Tibial nerve (tissue), 4 donors: ENCODE results near the gene KRTAP5-4. TPM values are rescaled to one million over a fixed set of nuclear protein-coding genes. Genes with fewer than 3 reads are reported as not detected.
"Not testable (repeated sequence)": the region's sequence is repeated elsewhere in the genome, so short reads cannot be mapped to it uniquely, and the experiment has no call there.

Experiments used
- DNase-seq, 2 donors: peaks; one replicate each; pipeline ENCODE4 v3.0.0-alpha.2; 2019; ENCODE audit warnings: low spot score in 2 of 2
- H3K27ac ChIP-seq, 4 donors: fragments of 200-600 bp; sonication (generic) in 3 of 4; one replicate each; pipeline ENCODE4 v1.5.1; 2017 to 2019; ENCODE audit warnings: mild to moderate bottlenecking in 1 of 4
- H3K27me3 ChIP-seq, 2 donors: fragments of 200-600 bp; sonication (generic) in 1 of 2; one replicate each; pipeline versions ENCODE4 v1.5.1 to v1.6.0; 2017 to 2019
- H3K36me3 ChIP-seq, 3 donors: fragments of 200-600 bp; sonication (generic); one replicate each; pipeline ENCODE4 v1.5.1; 2018 to 2019
- H3K4me1 ChIP-seq, 4 donors: fragments of 200-600 bp; sonication (generic) in 3 of 4; one replicate each; pipeline ENCODE4 v1.5.1; 2017 to 2019
- H3K4me3 ChIP-seq, 4 donors: fragments of 200-600 bp; sonication (generic) in 3 of 4; one replicate each; pipeline ENCODE4 v1.5.1; 2017 to 2019; ENCODE audit warnings: mild to moderate bottlenecking in 1 of 4, moderate library complexity in 1 of 4
- H3K9me3 ChIP-seq, 4 donors: fragments of 200-600 bp; sonication (generic) in 3 of 4; one replicate each; pipeline ENCODE4 v1.5.1; 2017 to 2019
- EP300 ChIP-seq, 2 donors: sonication (generic); formaldehyde crosslinking; IDR thresholded peaks; one replicate each; pipeline ENCODE4 v1.6.1; 2017; ENCODE audit warnings: antibody characterized with exemption in 2 of 2, mild to moderate bottlenecking in 1 of 2
- POLR2A ChIP-seq, 2 donors: fragments of 450-650 bp; IDR thresholded peaks; one replicate each; pipeline ENCODE4 v1.6.1; 2017; ENCODE audit warnings: antibody characterized with exemption in 2 of 2, mild to moderate bottlenecking in 2 of 2, moderate library complexity in 2 of 2
- WGBS, 2 donors: methylation state at CpG; one replicate each; pipeline ENCODE4 v1.1.5; 2018; 5-methylcytosine and 5-hydroxymethylcytosine counted together
- total RNA-seq, 4 donors: library from RNA; depleted of rRNA; stranded (reverse); fragments of >200 nt; gene quantifications; one replicate each; pipeline ENCODE4 v1.1.0, GENCODE V29; 2016
- TF ChIP-seq, protein P1 (sequence below), 5 experiments: fragments of 200-600 bp in 3 of 5; fragments of 450-650 bp in 2 of 5; sonication (generic) in 3 of 5; IDR thresholded peaks; one replicate each; pipeline ENCODE4 v1.5.1; 2016 to 2019; ENCODE audit warnings: antibody characterized with exemption in 5 of 5, mild to moderate bottlenecking in 3 of 5, moderate library complexity in 2 of 5

The KRTAP5-4 gene
- total RNA-seq, 4 donors from 2014 or later = not detected

DNA sequence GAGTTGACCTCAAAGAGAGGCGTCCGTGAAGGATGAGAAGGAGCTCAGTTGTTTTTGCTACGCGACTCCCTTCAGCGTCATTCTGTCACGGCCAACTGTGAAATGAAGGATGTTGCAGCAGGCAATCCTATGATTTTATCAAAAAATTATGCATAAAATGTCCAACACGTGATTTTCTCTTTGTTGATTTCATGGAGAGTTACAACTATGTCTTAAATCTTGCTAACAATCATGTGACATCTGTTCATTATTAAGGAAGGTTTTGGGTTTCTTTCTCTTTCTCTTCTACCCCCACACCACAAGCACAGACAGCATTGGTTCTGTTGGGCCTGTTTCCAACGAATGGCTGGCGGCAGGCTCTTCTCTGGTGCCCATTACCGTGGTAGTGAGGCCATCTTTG lies 3.7 kb downstream of the KRTAP5-4 start:
- H3K36me3 ChIP-seq = no peaks in the 10 kb centered on the region
- H3K4me1 ChIP-seq = no peaks in the 10 kb centered on the region
- no peak for DNase-seq
- 67 to 74% methylated on average over 10 of the region's 10 CpGs for WGBS, 2 donors
- H3K27ac ChIP-seq = no peak overlapping the region
- no peak overlapping the region for H3K4me3 ChIP-seq
- no peak for TF ChIP-seq EP300 (IDR thresholded peaks at IDR 0.05)
- H3K9me3 ChIP-seq = peaks cover 0 to 4% (median 0%) of the 10 kb centered on the region in 4 donors
- H3K27me3 ChIP-seq = peaks cover 0 to 5% of the 10 kb centered on the region in 2 donors

DNA sequence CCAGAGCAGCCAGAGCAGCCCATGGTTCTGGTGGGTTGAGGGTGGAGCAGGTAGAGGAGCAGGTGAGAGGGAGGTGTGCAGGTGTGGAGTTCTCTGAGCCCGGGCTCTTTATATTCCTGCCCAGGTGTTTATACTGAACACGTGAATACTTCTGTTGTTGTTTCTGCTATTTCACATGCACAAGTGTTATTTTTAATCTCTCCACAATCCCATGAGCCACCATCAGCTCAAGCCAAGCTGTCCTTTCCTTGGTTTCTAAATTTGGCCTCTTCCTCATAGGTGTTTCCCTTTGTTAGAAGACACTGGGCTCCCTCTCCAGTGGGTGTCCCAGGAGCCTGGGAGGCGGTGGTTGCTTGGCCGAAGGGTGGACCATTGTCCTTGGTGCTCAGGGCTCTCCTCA lies 13.6 kb downstream of the KRTAP5-4 start, which contains the start of gene KRTAP5-3:
Gene KRTAP5-3 (minus strand): TSS at position 101 of the 400 bp plus-strand sequence. CDS start 78 bp downstream, at position 23.
- Histone ChIP-seq H3K36me3 (no peaks in the 10 kb centered on the region), H3K27ac (no peak within 1 kb of the TSS), H3K4me1 (no peaks in the 10 kb centered on the region), H3K27me3 (peaks cover 0 to 10% of the 10 kb centered on the region in 2 donors), H3K9me3 (no peaks in the 10 kb centered on the region), H3K4me3 (no peak within 1 kb of the TSS)
- no peak for TF ChIP-seq POLR2A (IDR thresholded peaks at IDR 0.05)
- 60 to 63% methylated on average over 4 of the region's 4 CpGs for WGBS, 2 donors
- DNase-seq = no peak

DNA sequence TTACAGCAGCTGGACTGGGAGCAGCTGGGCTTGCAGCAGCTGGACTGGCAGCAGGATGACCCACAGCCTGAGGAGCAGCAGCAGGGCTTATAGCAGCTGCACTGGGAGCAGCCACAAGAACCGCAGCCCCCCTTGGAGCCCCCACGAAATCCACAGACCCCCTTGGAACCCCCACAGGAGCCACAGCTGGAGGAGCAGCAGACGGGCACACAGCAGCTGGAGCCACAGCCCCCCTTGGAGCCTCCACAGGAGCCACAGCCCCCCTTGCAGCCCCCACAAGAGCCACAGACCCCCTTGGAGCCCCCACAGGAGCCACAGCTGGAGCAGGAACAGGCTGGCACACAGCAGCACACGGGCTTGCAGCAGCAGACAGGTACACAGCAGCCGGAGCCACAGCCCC lies 14.0 kb downstream of the KRTAP5-4 start:
- H3K9me3 ChIP-seq, H3K4me1 ChIP-seq, H3K27ac ChIP-seq, H3K4me3 ChIP-seq, H3K36me3 ChIP-seq, DNase-seq, H3K27me3 ChIP-seq: not testable (repeated sequence)
- WGBS, 2 donors = 52 to 80% methylated on average over 1 to 5 of the region's 5 CpGs

DNA sequence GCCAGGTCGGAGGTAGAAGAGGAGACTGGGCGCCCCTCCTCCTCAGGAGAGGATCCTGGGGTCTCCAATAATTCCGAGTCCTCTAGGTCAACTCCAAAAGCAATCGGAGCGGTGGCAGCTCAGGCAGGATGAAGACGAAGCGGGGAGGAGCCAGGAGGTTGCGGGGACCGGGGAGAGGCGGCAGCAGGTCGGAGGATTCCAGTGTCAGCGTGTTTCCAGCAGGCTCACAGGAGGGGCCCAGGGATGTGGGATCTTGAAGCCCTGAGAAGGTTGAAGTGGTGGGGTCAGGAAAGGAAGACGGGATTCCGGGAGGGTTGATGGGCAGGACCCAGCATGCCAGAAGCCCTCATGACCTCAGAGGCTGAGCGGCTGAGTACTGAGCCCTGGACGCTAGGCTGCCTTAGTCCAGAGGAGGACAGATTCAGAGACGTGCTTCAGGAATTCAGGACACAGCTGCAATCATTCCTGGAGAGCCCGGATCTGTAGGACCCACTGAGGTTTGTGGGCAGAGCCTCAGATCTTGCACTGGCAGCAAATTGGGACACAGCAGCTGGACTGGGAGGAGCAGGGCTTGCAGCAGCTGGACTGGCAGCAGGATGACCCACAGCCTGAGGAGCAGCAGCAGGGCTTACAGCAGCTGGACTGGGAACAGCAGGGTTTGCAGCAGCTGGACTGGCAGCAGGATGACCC lies 14.6 kb downstream of the KRTAP5-4 start:
- H3K27ac ChIP-seq, H3K9me3 ChIP-seq, H3K4me1 ChIP-seq, H3K36me3 ChIP-seq, H3K27me3 ChIP-seq, H3K4me3 ChIP-seq, DNase-seq: not testable (repeated sequence)
- WGBS, 2 donors = 28 to 30% methylated on average over 18 of the region's 18 CpGs

DNA sequence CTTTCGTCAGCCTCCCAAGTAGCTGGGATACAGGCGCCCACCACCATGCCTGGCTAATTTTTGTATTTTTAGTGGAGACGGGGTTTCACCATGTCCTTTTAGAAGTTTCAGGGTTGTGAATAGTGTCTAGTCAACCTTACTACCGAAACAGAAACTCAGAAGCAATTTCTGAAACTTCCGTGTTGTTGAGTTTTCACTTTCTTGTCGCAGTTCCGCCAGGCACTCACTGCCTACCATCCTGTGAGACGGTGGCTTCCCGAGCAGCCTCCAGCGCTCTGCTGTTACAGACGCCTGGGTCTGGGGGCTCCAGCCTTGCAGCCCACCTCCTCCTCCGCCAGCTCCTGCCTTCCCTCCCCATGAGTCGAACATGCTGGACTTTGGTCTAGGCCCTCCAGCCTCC lies 16.0 kb downstream of the KRTAP5-4 start:
- DNase-seq, H3K36me3 ChIP-seq, H3K4me3 ChIP-seq, H3K27ac ChIP-seq, H3K4me1 ChIP-seq, H3K27me3 ChIP-seq, H3K9me3 ChIP-seq: not testable (repeated sequence)
- WGBS, 2 donors = 84 to 89% methylated on average over 13 of the region's 13 CpGs

DNA sequence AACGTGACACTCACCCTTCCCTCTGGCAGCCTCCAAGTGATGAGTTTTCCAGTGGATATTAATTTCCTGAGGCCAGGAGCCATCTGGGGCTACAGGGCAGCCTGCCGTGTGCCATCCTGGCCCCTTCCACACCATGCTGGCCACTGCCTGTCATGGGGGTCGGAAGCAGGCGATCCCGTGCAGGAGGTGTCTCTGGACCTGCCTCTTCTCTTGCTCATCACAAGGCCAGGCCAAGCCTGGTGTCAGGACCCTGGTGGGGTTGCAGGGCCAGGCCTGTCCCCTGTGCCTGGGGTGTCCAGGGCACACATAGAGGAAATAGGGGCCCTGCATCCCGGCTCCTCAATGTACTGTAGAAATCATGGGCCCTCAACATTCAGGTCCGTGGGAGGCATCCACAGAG lies 17.2 kb downstream of the KRTAP5-4 start:
- H3K4me3 ChIP-seq = no peak overlapping the region
- WGBS, 2 donors = 85 to 86% methylated on average over 5 to 6 of the region's 7 CpGs
- H3K27me3 ChIP-seq = peaks cover 0 to 10% of the 10 kb centered on the region in 2 donors

DNA sequence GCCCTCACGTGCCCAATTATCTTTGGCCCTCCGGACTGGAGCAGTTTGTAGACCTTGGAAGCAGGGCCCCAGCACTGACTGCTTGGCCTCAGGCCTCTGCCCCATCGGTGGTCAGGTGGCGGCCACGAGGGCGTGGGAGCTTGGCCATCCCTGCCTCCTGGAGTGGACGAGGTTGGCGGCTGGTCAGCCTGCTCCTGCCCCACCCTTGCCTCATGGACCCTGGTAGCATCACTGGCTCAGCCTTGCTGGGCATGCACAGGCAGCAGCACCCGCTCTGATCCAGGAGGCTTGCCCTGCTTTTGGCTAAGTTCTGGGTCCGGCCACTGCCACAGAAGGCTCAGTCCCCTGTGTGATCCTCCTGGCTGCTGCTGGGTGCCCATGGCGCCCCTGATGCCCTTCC lies 17.8 kb downstream of the KRTAP5-4 start:
- Histone ChIP-seq H3K9me3 (no peaks in the 10 kb centered on the region), H3K27ac (no peak overlapping the region), H3K4me1 (no peaks in the 10 kb centered on the region), H3K4me3 (no peak overlapping the region), H3K27me3 (peaks cover 0 to 10% of the 10 kb centered on the region in 2 donors), H3K36me3 (no peaks in the 10 kb centered on the region)
- no peak for DNase-seq
- TF ChIP-seq, protein P1, sequence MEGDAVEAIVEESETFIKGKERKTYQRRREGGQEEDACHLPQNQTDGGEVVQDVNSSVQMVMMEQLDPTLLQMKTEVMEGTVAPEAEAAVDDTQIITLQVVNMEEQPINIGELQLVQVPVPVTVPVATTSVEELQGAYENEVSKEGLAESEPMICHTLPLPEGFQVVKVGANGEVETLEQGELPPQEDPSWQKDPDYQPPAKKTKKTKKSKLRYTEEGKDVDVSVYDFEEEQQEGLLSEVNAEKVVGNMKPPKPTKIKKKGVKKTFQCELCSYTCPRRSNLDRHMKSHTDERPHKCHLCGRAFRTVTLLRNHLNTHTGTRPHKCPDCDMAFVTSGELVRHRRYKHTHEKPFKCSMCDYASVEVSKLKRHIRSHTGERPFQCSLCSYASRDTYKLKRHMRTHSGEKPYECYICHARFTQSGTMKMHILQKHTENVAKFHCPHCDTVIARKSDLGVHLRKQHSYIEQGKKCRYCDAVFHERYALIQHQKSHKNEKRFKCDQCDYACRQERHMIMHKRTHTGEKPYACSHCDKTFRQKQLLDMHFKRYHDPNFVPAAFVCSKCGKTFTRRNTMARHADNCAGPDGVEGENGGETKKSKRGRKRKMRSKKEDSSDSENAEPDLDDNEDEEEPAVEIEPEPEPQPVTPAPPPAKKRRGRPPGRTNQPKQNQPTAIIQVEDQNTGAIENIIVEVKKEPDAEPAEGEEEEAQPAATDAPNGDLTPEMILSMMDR (IDR thresholded peaks at IDR 0.05) = no peak
- TF ChIP-seq POLR2A (IDR thresholded peaks at IDR 0.05) (no peak), EP300 (IDR thresholded peaks at IDR 0.05) (no peak)
- 84 to 97% methylated on average over 6 to 10 of the region's 11 CpGs for WGBS, 2 donors

More for the DNA sequence above, 17.2 kb downstream of the KRTAP5-4 start:
- Histone ChIP-seq H3K9me3 (no peaks in the 10 kb centered on the region), H3K4me1 (no peaks in the 10 kb centered on the region), H3K36me3 (no peaks in the 10 kb centered on the region), H3K27ac (no peak overlapping the region)
- TF ChIP-seq, protein P1 (IDR thresholded peaks at IDR 0.05) = no peak
- TF ChIP-seq EP300 (IDR thresholded peaks at IDR 0.05) (no peak), POLR2A (IDR thresholded peaks at IDR 0.05) (no peak)
- no peak for DNase-seq

DNA sequence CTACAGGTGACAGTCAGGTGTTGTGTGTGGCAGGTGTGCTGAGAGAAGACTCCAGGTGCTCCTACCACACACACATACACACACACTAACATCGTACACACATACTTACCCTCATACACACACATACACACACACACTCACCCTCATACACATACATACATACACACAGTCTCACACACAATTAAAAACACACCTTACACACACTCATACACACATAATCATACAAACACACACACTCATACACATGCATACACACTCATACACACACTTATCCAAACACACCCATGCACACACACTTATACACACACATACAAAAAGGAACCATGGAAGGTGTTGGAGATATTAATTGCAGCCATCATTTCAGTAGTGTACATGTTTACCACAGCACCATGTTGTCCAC lies 18.3 kb downstream of the KRTAP5-4 start:
- WGBS, 2 donors = 73 to 87% methylated on average over 1 of the region's 1 CpG
- Histone ChIP-seq H3K27me3 (peaks cover 0 to 10% of the 10 kb centered on the region in 2 donors), H3K27ac (no peak overlapping the region), H3K36me3 (no peaks in the 10 kb centered on the region), H3K4me1 (no peaks in the 10 kb centered on the region), H3K9me3 (no peaks in the 10 kb centered on the region), H3K4me3 (no peak overlapping the region)
- TF ChIP-seq, protein P1 (IDR thresholded peaks at IDR 0.05) = no peak
- TF ChIP-seq POLR2A (IDR thresholded peaks at IDR 0.05) (no peak), EP300 (IDR thresholded peaks at IDR 0.05) (no peak)
- DNase-seq = no peak

DNA sequence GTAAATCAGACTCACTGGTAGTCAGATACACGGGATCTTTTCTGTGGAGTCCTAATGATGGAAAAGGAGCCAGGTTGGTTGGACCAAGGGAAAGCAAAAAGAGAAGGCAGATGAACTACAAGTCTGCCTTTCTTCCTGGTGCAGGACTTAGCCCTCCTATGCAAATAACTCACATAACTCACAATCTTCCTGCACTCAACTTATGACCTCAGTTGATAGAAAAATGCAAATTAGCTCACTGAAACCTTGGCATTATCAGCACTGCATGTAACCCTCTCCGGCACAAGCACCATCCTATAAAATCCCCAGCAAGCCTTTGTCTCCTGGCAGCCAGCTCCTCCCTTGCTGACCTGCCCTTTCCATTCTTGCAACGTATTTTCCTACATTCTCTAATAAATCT lies 20.3 kb downstream of the KRTAP5-4 start:
- not testable (repeated sequence) for H3K27ac ChIP-seq, DNase-seq, H3K36me3 ChIP-seq, H3K9me3 ChIP-seq, H3K4me1 ChIP-seq, H3K4me3 ChIP-seq
- WGBS, 2 donors = 64 to 69% methylated on average over 3 of the region's 3 CpGs
- peaks cover 0 to 18% of the 10 kb centered on the region in 2 donors for H3K27me3 ChIP-seq
